GM19193 (cell line): Measurements from ENCODE around the gene C2CD4B.

Experiments
- POLR2A ChIP-seq: IDR thresholded peaks from 4 replicates; pipeline ENCODE4 v1.6.1; 2011; ENCODE audit not compliant: insufficient read depth, insufficient read length; ENCODE audit errors: extremely low read depth

Gene C2CD4B

GRCh38 chr15:62165793-62166375 is 799 bp upstream of the C2CD4B start:
- TF ChIP-seq POLR2A = no peak

- no peak for TF ChIP-seq POLR2A
These were observed 535 bp downstream of the C2CD4B start for GRCh38 chr15:62164396-62165103.

- TF ChIP-seq POLR2A = no peak
These were observed 1.1 kb downstream of the C2CD4B start for GRCh38 chr15:62164014-62164395.

GRCh38 chr15:62163397-62164013 is 1.6 kb downstream of the C2CD4B start:
- TF ChIP-seq POLR2A = no peak

DNA sequence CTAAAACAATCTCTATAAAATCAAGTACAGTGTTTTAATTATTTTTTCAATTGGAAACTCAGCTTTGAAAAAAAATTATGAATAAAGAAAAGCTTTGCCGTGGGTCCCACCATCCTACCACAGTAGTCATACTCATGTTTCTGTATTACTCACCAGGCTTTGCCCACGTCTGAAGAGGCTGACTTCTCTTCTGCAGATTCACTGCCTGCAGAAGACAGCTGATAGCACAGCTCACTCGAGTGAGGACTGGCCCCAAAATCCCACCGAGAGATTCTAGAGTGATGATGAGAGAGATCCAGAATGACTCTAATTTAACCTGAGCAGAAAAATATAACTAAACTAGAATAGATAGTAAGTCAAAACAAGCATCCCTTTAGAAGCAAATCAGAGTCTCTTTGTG is 11.9 kb downstream of the C2CD4B start:
- TF ChIP-seq POLR2A = no peak

DNA sequence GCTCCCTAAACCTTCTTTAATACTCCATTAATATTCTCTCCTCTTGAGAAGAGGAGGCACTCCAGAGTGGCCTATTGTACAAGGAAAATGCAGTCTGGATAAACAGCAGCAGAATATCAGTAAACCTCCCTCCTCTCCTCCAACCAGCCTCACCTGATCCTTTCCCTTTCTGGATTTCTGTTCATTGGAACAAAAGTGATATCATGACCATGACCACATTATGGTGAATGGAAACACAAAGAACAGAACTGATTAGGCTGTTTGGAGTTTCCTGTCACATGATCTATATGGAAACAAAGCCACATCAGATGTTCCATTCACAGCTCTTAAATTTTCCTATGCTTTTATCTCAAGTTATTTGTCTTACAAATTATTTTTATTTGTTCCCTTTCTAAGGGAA is 14.6 kb downstream of the C2CD4B start:
- no peak for TF ChIP-seq POLR2A

DNA sequence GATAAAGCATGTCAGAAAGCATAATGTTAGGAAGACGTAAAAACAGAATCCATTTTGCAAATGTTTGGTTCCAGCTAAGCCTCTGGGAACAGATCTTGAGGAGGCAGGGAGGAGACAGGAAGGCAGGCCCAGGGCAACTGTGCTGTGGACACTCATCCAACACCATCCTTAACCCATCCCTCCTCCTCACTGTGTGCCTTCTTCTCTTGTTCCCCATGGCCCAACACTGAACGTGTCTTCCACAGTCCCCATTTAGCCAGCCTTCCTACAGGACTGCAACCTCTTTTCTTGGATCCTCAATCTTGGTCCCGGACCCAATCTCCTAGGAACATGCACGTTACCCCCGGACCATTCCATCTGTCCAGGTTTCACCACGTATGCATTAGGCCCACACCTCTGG is 15.4 kb downstream of the C2CD4B start:
- TF ChIP-seq POLR2A = no peak

DNA sequence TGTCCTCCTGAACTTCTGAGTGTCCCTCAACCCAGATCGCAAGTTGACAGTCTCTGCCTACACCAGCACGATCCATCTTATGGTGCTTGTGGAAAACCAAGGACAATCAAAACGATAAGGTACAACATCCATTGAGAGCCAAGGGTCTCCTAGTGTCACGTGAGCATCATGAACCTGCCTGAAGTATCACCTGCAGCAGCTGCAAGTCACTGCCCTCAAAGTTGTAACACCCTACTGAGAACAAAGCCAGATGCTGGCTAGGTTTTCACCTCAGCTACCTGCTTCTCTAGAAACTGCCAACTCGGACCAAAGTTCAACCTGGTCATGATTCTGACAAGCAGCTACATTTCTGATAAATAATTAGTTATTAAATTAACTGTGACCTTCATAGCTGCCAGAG is 17.5 kb downstream of the C2CD4B start:
- TF ChIP-seq POLR2A = no peak

GRCh38 chr15:62147149-62147548 is 17.9 kb downstream of the C2CD4B start:
- no peak for TF ChIP-seq POLR2A

GRCh38 chr15:62145015-62145735 is 19.9 kb downstream of the C2CD4B start:
- TF ChIP-seq POLR2A = no peak

DNA sequence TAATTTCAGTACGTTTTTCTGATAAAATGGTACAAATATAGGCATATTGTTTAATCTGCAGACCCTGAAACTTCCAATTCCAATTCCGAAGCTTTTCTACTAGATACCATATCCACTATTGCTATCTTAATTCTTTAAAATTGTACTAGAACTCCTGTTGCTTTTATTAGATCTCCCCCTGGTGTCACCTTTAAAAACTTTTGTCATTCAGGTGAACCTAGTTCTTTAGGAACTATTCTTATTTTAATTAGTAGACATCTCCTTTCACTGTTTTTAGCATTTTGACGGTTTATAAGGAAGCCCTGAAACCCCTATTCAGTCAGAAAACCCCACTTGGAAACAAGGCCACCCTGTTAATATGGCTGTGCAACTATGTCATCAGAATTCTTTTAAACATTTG is 22.3 kb downstream of the C2CD4B start:
- no peak for TF ChIP-seq POLR2A

DNA sequence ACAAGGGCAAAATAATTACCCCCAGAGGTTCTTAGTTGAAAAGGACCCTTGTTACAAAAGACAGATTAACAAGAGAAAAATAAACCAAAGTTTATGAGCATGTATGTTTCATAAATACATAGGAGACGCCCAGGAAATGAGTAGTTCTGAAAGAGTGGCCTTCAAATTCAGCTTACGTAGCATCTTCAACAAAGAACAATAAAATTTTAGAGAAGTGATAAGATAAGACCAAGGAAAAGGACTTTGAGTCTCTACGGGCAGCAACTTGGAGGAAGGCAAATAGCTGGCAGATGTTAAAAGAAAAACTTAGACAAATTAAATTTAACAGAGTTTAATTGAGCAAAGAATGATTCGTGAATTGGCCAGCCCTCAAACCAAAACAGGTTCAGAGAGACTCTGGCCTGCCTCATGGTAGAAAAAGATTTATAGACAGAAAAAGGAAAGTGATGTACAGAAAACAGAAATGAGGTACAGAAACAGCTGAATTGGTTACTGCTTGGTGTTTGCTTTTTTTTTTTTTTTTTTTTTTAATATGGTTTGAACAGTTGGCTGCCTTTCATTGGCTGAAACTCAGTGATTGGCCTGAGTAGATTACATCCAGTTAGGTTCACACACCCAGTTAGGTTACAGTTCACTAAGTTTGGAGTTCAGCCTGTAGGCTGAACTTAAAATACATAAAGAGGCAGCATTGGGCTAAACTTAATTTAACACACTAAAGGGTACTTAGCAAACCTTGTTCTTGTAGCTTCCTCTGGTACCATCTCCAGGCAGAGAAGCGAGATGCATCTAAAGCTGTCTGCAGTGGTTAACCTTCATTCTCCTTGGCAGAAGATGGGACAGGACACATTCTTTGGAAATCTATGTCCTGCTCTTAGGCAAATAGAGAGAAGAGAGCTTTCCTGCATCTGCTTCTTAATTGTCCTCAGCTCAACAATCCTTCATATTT is 23.2 kb downstream of the C2CD4B start:
- no peak for TF ChIP-seq POLR2A

- no peak for TF ChIP-seq POLR2A
These were observed 23.9 kb downstream of the C2CD4B start for GRCh38 chr15:62141200-62141599.

DNA sequence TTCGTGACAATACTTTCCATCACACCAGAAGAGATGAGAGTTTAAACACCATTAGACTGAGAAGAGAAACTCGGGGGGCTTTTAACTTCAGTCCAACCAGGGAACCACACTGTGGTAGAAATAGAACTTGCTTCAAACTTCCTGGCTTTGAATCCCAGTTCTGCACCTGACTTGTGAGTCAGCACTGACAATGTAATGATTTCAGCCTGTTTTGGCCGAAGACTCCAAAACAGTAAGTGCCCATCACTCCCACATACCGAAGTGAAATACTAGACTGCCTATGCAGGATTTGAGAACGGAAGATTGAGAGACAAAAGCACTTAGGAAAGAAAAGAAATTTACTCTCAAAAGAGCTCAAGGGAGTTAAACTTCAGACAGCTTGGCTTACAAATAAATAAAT is 27.0 kb downstream of the C2CD4B start:
- no peak for TF ChIP-seq POLR2A
